ENCODE results near the gene AK8.

The AK8 gene

GRCh38 chr9:132749306-132749705 lies 128.8 kb downstream of the AK8 start:
- no peak overlapping the region for H3K4me3 ChIP-seq (replicated peaks; ENCODE audit: low read depth, low read length)
- no peak for DNase-seq (ENCODE audit: low read depth)
- no peak for TF ChIP-seq CTCF (IDR thresholded peaks at IDR 0.05; ENCODE audit: low read length, missing control alignments)

DNA sequence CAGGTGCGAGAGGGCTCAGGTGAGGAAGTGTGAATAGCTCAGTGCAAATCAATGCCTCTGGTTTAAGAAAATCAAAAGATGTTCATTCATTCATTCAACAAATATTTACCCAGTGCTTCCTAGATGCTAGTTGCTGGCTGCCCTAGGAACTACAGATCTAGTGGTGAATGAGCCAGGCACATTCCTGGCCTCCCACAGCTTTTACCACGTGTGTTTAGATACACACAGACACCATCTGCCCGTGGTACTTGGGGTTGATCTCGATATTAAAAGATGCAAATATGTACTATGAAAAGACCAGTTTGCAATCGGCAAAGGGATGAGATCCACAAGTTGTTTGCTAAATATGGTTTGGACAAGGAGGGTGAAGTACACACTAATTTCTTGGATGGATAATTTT lies 129.6 kb downstream of the AK8 start:
- H3K4me3 ChIP-seq (replicated peaks; ENCODE audit: low read depth, low read length) = no peak overlapping the region
- DNase-seq (ENCODE audit: low read depth) = no peak
- TF ChIP-seq CTCF (IDR thresholded peaks at IDR 0.05; ENCODE audit: low read length, missing control alignments) = no peak

DNA sequence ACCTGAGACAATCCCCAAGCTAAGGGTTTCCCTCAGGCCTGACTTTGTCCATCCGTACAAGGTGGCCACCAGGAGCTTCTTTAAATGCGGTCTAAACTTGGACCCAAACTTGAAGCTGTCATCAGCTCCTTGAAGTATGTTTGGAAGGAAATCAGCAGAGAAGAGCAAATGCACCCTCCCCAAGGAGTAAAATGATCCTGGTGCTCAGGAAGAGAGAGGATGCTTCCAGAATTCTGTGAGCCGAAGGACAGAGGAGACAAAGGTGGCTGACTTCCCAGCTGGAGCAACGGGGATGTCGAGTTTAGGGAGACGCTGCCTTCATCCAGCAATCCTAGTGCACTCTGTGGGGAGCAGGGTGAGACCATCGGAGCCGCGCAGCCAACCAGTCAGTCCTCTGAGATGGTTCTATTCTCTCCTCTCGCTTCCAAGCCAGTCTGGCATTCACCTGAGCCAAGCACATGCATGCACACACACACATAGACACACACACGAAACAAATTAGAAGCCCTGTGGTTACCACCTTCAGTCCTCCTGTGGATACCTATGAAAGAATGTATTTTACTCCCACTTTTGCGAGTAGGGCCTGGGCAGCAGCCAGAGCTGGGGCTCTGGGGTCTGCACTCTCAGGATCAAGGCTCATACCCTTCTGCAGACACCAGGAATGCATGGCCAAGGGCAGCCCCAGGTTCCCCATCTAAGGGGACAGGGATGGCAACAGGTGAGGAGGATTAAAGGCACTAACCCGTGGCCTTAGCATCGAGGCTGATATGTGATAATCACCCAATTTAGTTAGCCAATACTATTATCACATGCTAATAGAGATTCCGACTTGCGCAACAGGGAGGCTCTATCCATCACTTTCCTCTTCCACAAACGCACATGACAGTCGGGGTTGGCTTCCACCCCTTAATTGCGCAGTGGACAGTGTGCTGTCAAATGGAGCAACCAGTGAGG lies 132.1 kb downstream of the AK8 start:
- no peak for TF ChIP-seq CTCF (IDR thresholded peaks at IDR 0.05; ENCODE audit: low read length, missing control alignments)
- DNase-seq (ENCODE audit: low read depth) = no peak
- H3K4me3 ChIP-seq (replicated peaks; ENCODE audit: low read depth, low read length) = no peak overlapping the region

DNA sequence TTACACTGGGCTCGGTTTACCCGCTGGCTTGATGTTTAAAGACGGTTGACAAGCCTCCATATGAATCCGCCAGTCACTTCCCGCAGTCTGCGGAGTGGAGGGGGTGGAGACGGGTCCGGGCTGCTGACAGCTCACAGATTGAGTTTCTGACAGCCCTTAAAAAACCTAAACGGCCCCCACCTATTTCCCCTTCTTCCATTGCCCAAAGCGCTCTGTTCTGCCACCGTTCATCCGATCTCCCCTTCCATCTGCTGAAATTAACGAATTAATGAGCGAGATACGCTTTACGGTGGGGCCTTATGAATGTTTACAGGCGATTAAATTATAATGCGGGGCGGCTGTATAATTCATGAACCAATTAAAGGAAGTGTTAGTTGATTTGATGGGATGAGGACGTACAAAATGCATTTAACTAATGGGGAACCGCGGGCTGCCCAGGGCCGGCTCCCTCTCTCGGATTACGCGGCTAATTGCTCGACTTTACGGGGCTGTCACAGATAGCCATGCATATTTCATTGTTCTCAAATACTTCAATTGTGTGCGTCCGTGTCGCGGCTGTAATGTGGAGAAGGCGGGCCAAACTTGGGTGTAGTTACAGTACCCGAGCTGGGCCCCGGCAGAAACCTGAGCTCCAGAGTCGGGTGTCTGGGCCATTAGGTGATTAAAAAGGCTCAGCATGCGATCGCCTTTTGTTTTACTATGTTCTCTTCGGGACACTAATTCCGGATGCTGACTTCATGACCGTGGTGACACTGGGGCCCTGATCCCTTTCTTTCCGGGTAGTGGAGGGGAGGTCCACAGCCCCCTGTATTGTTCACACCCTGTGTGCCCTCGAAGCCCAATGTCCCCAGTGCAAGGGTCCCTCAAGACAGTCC lies 133.0 kb downstream of the AK8 start:
- DNase-seq (ENCODE audit: low read depth) = peak; percentile 3
- no peak overlapping the region for H3K4me3 ChIP-seq (replicated peaks; ENCODE audit: low read depth, low read length)
- no peak for TF ChIP-seq CTCF (IDR thresholded peaks at IDR 0.05; ENCODE audit: low read length, missing control alignments)

DNA sequence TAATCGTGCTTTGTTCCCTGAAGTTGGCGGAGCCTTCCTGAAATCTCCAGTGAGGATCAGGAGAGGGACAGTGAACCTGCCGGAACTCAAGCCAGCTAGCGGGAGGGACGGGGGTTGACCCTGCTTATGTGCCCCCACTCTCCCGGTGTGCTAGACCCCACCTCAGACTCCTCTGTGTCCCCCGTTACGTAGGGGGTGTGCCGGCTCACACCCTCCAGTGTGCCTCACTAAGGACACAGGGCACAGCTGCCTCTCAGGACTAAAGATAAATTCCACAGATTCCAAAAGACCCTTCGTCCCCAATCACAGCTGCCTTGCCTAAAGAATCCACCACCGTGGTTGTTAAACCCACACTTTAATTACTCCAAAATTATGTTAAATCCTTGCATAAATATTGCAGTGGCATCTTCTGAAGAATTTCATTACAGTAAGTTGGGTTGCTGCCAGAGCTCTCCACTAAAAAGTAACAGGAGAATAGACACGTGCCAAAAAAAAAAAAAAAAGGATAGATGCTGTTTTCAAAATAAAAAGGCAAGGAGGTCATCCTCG lies 134.1 kb downstream of the AK8 start:
- no peak for TF ChIP-seq CTCF (IDR thresholded peaks at IDR 0.05; ENCODE audit: low read length, missing control alignments)
- DNase-seq (ENCODE audit: low read depth) = no peak
- no peak overlapping the region for H3K4me3 ChIP-seq (replicated peaks; ENCODE audit: low read depth, low read length)

GRCh38 chr9:132742821-132743311 lies 135.2 kb downstream of the AK8 start:
- no peak overlapping the region for H3K4me3 ChIP-seq (replicated peaks; ENCODE audit: low read depth, low read length)
- no peak for DNase-seq (ENCODE audit: low read depth)
- no peak for TF ChIP-seq CTCF (IDR thresholded peaks at IDR 0.05; ENCODE audit: low read length, missing control alignments)
